ENCODE data around the gene PLEKHH3. TPM values are rescaled to one million over a fixed set of nuclear protein-coding genes. Genes with fewer than 3 reads are reported as not detected.

Gene PLEKHH3
- total and polyA plus RNA-seq, 10 of the 15 experiments (the other 5 are each of a cell fraction or from before 2014, with no cell fraction given): 0.31 to 38.0 (median 11.0) TPM

DNA sequence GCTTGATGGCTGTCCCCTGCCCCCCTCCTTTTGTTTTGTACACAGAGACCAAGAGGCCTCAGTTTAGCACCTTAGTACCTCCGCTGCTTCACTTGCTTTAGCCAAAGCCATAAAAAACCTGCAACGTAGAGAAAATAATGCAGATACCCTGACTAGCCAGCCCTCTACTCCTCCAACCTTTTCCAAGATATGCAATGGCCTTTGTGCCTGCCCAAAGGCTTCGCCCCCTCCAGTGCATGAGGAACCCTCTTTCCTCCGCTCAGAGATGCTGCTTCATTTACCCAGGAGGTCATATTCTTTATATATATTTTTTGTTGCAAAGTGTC is 22.6 kb upstream of the PLEKHH3 start (continued):
- TF ChIP-seq CUX1 (IDR thresholded peaks at IDR 0.05; ENCODE audit: insufficient replicate concordance, low read depth, low read length): no peak
- no peak for TF ChIP-seq CHD4 (IDR thresholded peaks at IDR 0.05)
- TF ChIP-seq, protein P1, sequence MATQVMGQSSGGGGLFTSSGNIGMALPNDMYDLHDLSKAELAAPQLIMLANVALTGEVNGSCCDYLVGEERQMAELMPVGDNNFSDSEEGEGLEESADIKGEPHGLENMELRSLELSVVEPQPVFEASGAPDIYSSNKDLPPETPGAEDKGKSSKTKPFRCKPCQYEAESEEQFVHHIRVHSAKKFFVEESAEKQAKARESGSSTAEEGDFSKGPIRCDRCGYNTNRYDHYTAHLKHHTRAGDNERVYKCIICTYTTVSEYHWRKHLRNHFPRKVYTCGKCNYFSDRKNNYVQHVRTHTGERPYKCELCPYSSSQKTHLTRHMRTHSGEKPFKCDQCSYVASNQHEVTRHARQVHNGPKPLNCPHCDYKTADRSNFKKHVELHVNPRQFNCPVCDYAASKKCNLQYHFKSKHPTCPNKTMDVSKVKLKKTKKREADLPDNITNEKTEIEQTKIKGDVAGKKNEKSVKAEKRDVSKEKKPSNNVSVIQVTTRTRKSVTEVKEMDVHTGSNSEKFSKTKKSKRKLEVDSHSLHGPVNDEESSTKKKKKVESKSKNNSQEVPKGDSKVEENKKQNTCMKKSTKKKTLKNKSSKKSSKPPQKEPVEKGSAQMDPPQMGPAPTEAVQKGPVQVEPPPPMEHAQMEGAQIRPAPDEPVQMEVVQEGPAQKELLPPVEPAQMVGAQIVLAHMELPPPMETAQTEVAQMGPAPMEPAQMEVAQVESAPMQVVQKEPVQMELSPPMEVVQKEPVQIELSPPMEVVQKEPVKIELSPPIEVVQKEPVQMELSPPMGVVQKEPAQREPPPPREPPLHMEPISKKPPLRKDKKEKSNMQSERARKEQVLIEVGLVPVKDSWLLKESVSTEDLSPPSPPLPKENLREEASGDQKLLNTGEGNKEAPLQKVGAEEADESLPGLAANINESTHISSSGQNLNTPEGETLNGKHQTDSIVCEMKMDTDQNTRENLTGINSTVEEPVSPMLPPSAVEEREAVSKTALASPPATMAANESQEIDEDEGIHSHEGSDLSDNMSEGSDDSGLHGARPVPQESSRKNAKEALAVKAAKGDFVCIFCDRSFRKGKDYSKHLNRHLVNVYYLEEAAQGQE (IDR thresholded peaks at IDR 0.05; ENCODE audit: low read depth, low read length): no peak
- no peak for TF ChIP-seq ZNF24 (IDR thresholded peaks at IDR 0.05)
